Measurements from ENCODE around the gene AUH.

AUH gene

GRCh38 chr9:91336786-91337185, 24.9 kb downstream of the AUH start:
- Histone ChIP-seq H3K27ac (ENCODE audit: low read length) (no peak overlapping the region), H3K36me3 (ENCODE audit: control insufficient read depth in 2 of 2, insufficient read depth in 2 of 2, low read length in 2 of 2) (peaks cover 15% of the 10 kb centered on the region in 2 donors), H3K4me3 (ENCODE audit: low read length in 2 of 2) (no peak overlapping the region), H3K9me3 (ENCODE audit: control insufficient read depth in 2 of 2, low read length in 2 of 2) (no peaks in the 10 kb centered on the region), H3K4me1 (ENCODE audit: control insufficient read depth, insufficient read depth, low read length) (no peaks in the 10 kb centered on the region), H3K9ac (ENCODE audit: low read length in 2 of 2) (no peak overlapping the region), H3K27me3 (ENCODE audit: control insufficient read depth in 1 of 2, insufficient read depth in 2 of 2, low read length in 2 of 2) (no peaks in the 10 kb centered on the region)

GRCh38 chr9:91334053-91334452, 27.7 kb downstream of the AUH start:
- H3K4me3 ChIP-seq (ENCODE audit: low read length in 2 of 2), result no peak overlapping the region
- H3K36me3 ChIP-seq (ENCODE audit: control insufficient read depth in 2 of 2, insufficient read depth in 2 of 2, low read length in 2 of 2), result peaks cover 0 to 3% of the 10 kb centered on the region in 2 donors
- no peaks in the 10 kb centered on the region for H3K9me3 ChIP-seq (ENCODE audit: control insufficient read depth in 2 of 2, low read length in 2 of 2)
- H3K9ac ChIP-seq (ENCODE audit: low read length in 2 of 2), result no peak overlapping the region
- no peaks in the 10 kb centered on the region for H3K27me3 ChIP-seq (ENCODE audit: control insufficient read depth in 1 of 2, insufficient read depth in 2 of 2, low read length in 2 of 2)
- H3K27ac ChIP-seq (ENCODE audit: low read length), result no peak overlapping the region
- no peaks in the 10 kb centered on the region for H3K4me1 ChIP-seq (ENCODE audit: control insufficient read depth, insufficient read depth, low read length)

DNA sequence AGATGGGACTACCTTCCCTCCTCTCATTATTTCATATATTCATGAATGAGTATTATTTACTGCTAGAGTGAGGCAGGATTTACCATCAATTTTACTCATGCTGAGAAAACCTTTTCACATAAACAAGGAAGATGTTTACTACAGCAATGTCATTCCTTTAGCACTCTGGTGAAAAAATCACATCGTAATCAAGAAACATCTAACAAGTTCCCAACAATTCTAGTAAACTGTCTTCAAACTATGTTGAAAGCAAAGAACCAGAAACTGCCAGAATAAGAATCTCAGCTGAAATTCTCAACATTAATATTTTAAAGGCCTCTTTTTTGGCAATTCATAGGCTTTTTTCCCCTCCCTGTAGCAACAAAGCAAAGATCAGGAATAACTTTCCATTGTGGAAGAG, 28.2 kb downstream of the AUH start:
- no peaks in the 10 kb centered on the region for H3K4me1 ChIP-seq (ENCODE audit: control insufficient read depth, insufficient read depth, low read length)
- H3K27me3 ChIP-seq (ENCODE audit: control insufficient read depth in 1 of 2, insufficient read depth in 2 of 2, low read length in 2 of 2), result no peaks in the 10 kb centered on the region
- no peak overlapping the region for H3K4me3 ChIP-seq (ENCODE audit: low read length in 2 of 2)
- no peak overlapping the region for H3K9ac ChIP-seq (ENCODE audit: low read length in 2 of 2)
- no peak overlapping the region for H3K27ac ChIP-seq (ENCODE audit: low read length)
- H3K9me3 ChIP-seq (ENCODE audit: control insufficient read depth in 2 of 2, low read length in 2 of 2), result no peaks in the 10 kb centered on the region
- peaks cover 0 to 3% of the 10 kb centered on the region in 2 donors for H3K36me3 ChIP-seq (ENCODE audit: control insufficient read depth in 2 of 2, insufficient read depth in 2 of 2, low read length in 2 of 2)

DNA sequence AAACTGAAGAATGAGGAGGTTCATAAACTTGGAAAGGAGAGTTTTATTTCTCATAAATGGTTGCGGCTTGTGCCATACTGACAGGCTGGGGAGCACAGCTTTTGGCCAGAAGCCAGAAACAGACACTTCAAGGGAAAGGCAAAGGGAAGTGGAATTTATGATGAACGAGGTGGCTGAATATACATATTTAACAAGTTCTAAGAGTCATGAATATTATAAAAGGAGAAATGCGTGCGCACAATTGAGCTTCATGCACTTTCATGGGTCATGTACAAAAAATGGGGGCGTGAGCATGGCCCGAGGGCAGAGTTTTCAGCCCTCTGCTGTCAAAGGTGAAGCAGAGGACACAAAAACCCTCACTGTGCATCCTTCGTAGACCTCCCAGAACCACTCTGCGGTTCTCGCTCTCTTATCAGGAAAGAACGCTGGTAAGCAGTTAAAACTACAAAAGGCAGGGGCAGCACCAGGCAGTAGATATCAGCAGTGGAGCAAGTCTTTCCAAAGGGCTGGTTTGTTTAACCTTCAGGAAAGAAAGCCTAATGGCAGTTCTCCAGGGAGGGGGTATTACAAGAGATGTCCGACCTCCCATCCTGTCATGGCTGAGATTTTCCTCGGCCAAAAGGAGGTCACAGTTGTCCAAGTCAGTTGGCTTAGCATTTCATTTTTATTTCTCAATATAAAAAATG, 29.0 kb downstream of the AUH start:
- Histone ChIP-seq H3K9ac (ENCODE audit: low read length in 2 of 2) (no peak overlapping the region), H3K9me3 (ENCODE audit: control insufficient read depth in 2 of 2, low read length in 2 of 2) (no peaks in the 10 kb centered on the region), H3K36me3 (ENCODE audit: control insufficient read depth in 2 of 2, insufficient read depth in 2 of 2, low read length in 2 of 2) (peaks cover 0 to 3% of the 10 kb centered on the region in 2 donors), H3K4me1 (ENCODE audit: control insufficient read depth, insufficient read depth, low read length) (no peaks in the 10 kb centered on the region), H3K27me3 (ENCODE audit: control insufficient read depth in 1 of 2, insufficient read depth in 2 of 2, low read length in 2 of 2) (no peaks in the 10 kb centered on the region), H3K27ac (ENCODE audit: low read length) (no peak overlapping the region), H3K4me3 (ENCODE audit: low read length in 2 of 2) (no peak overlapping the region)

- H3K27ac ChIP-seq (ENCODE audit: low read length), result no peak overlapping the region
- no peaks in the 10 kb centered on the region for H3K4me1 ChIP-seq (ENCODE audit: control insufficient read depth, insufficient read depth, low read length)
- H3K27me3 ChIP-seq (ENCODE audit: control insufficient read depth in 1 of 2, insufficient read depth in 2 of 2, low read length in 2 of 2), result no peaks in the 10 kb centered on the region
- no peak overlapping the region for H3K9ac ChIP-seq (ENCODE audit: low read length in 2 of 2)
- H3K36me3 ChIP-seq (ENCODE audit: control insufficient read depth in 2 of 2, insufficient read depth in 2 of 2, low read length in 2 of 2), result peaks cover 0 to 6% of the 10 kb centered on the region in 2 donors
- H3K4me3 ChIP-seq (ENCODE audit: low read length in 2 of 2), result no peak overlapping the region
- H3K9me3 ChIP-seq (ENCODE audit: control insufficient read depth in 2 of 2, low read length in 2 of 2), result no peaks in the 10 kb centered on the region
Measured at GRCh38 chr9:91331849-91332248, 29.9 kb downstream of the AUH start.

DNA sequence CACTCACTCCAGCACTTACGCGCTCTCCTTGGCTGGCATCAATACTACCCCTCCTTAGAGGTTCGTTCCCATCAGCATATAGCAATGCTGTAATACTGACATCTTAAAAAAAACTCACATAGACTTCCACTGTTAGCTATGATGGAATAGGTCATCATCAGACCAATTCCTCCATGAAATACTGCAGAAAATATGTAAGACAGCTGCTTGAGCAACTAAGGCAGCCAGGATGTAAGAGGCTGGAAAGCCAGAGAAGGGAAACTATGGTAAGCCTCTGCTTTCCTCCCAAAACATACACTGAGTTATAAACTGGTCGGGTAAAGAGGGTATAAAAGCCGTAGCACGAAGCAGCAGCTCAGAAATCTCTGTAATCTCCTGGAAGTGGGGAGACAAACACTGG, 33.5 kb downstream of the AUH start:
- H3K27ac ChIP-seq (ENCODE audit: low read length), result no peak overlapping the region
- H3K9ac ChIP-seq (ENCODE audit: low read length in 2 of 2), result no peak overlapping the region
- peaks cover 0 to 6% of the 10 kb centered on the region in 2 donors for H3K36me3 ChIP-seq (ENCODE audit: control insufficient read depth in 2 of 2, insufficient read depth in 2 of 2, low read length in 2 of 2)
- H3K4me1 ChIP-seq (ENCODE audit: control insufficient read depth, insufficient read depth, low read length), result no peaks in the 10 kb centered on the region
- no peaks in the 10 kb centered on the region for H3K27me3 ChIP-seq (ENCODE audit: control insufficient read depth in 1 of 2, insufficient read depth in 2 of 2, low read length in 2 of 2)
- no peak overlapping the region for H3K4me3 ChIP-seq (ENCODE audit: low read length in 2 of 2)
- H3K9me3 ChIP-seq (ENCODE audit: control insufficient read depth in 2 of 2, low read length in 2 of 2), result no peaks in the 10 kb centered on the region

GRCh38 chr9:91321691-91322090, 40.0 kb downstream of the AUH start:
- H3K27me3 ChIP-seq (ENCODE audit: control insufficient read depth in 1 of 2, insufficient read depth in 2 of 2, low read length in 2 of 2), result no peaks in the 10 kb centered on the region
- H3K9me3 ChIP-seq (ENCODE audit: control insufficient read depth in 2 of 2, low read length in 2 of 2), result no peaks in the 10 kb centered on the region
- no peaks in the 10 kb centered on the region for H3K4me1 ChIP-seq (ENCODE audit: control insufficient read depth, insufficient read depth, low read length)
- H3K27ac ChIP-seq (ENCODE audit: low read length), result no peak overlapping the region
- H3K36me3 ChIP-seq (ENCODE audit: control insufficient read depth in 2 of 2, insufficient read depth in 2 of 2, low read length in 2 of 2), result no peaks in the 10 kb centered on the region
- no peak overlapping the region for H3K9ac ChIP-seq (ENCODE audit: low read length in 2 of 2)
- no peak overlapping the region for H3K4me3 ChIP-seq (ENCODE audit: low read length in 2 of 2)

GRCh38 chr9:91320299-91320698, 41.4 kb downstream of the AUH start:
- no peaks in the 10 kb centered on the region for H3K9me3 ChIP-seq (ENCODE audit: control insufficient read depth in 2 of 2, low read length in 2 of 2)
- H3K27me3 ChIP-seq (ENCODE audit: control insufficient read depth in 1 of 2, insufficient read depth in 2 of 2, low read length in 2 of 2), result no peaks in the 10 kb centered on the region
- no peak overlapping the region for H3K27ac ChIP-seq (ENCODE audit: low read length)
- no peaks in the 10 kb centered on the region for H3K4me1 ChIP-seq (ENCODE audit: control insufficient read depth, insufficient read depth, low read length)
- no peak overlapping the region for H3K4me3 ChIP-seq (ENCODE audit: low read length in 2 of 2)
- H3K9ac ChIP-seq (ENCODE audit: low read length in 2 of 2), result no peak overlapping the region
- no peaks in the 10 kb centered on the region for H3K36me3 ChIP-seq (ENCODE audit: control insufficient read depth in 2 of 2, insufficient read depth in 2 of 2, low read length in 2 of 2)

GRCh38 chr9:91316093-91316492, 45.6 kb downstream of the AUH start:
- Histone ChIP-seq H3K4me1 (ENCODE audit: control insufficient read depth, insufficient read depth, low read length) (no peaks in the 10 kb centered on the region), H3K27ac (ENCODE audit: low read length) (no peak overlapping the region)

GRCh38 chr9:91315191-91315590, 46.5 kb downstream of the AUH start:
- H3K36me3 ChIP-seq (ENCODE audit: control insufficient read depth in 2 of 2, insufficient read depth in 2 of 2, low read length in 2 of 2), result no peaks in the 10 kb centered on the region
- H3K4me3 ChIP-seq (ENCODE audit: low read length in 2 of 2), result no peak overlapping the region
- H3K9ac ChIP-seq (ENCODE audit: low read length in 2 of 2), result no peak overlapping the region
- H3K9me3 ChIP-seq (ENCODE audit: control insufficient read depth in 2 of 2, low read length in 2 of 2), result no peaks in the 10 kb centered on the region
- no peaks in the 10 kb centered on the region for H3K27me3 ChIP-seq (ENCODE audit: control insufficient read depth in 1 of 2, insufficient read depth in 2 of 2, low read length in 2 of 2)
- H3K4me1 ChIP-seq (ENCODE audit: control insufficient read depth, insufficient read depth, low read length), result no peaks in the 10 kb centered on the region
- no peak overlapping the region for H3K27ac ChIP-seq (ENCODE audit: low read length)

More at GRCh38 chr9:91316093-91316492, 45.6 kb downstream of the AUH start:
- Histone ChIP-seq H3K36me3 (ENCODE audit: control insufficient read depth in 2 of 2, insufficient read depth in 2 of 2, low read length in 2 of 2) (no peaks in the 10 kb centered on the region), H3K9ac (ENCODE audit: low read length in 2 of 2) (no peak overlapping the region), H3K27me3 (ENCODE audit: control insufficient read depth in 1 of 2, insufficient read depth in 2 of 2, low read length in 2 of 2) (no peaks in the 10 kb centered on the region), H3K9me3 (ENCODE audit: control insufficient read depth in 2 of 2, low read length in 2 of 2) (no peaks in the 10 kb centered on the region), H3K4me3 (ENCODE audit: low read length in 2 of 2) (no peak overlapping the region)

GRCh38 chr9:91312717-91313325, 48.9 kb downstream of the AUH start:
- H3K27ac ChIP-seq (ENCODE audit: low read length), result no peak overlapping the region
- peaks cover 0 to 5% of the 10 kb centered on the region in 2 donors for H3K36me3 ChIP-seq (ENCODE audit: control insufficient read depth in 2 of 2, insufficient read depth in 2 of 2, low read length in 2 of 2)
- no peak overlapping the region for H3K9ac ChIP-seq (ENCODE audit: low read length in 2 of 2)
- no peaks in the 10 kb centered on the region for H3K4me1 ChIP-seq (ENCODE audit: control insufficient read depth, insufficient read depth, low read length)
- no peaks in the 10 kb centered on the region for H3K9me3 ChIP-seq (ENCODE audit: control insufficient read depth in 2 of 2, low read length in 2 of 2)
- H3K27me3 ChIP-seq (ENCODE audit: control insufficient read depth in 1 of 2, insufficient read depth in 2 of 2, low read length in 2 of 2), result no peaks in the 10 kb centered on the region
- H3K4me3 ChIP-seq (ENCODE audit: low read length in 2 of 2), result no peak overlapping the region

All from stomach smooth muscle (tissue), 2 donors.